BE2C (cell line): ENCODE data around the gene EIF2B1.
"Not testable (repeated sequence)": the region's sequence is repeated elsewhere in the genome, so short reads cannot be mapped to it uniquely, and the experiment has no call there.

Source experiments
- DNase-seq: peaks from one replicate; pipeline ENCODE4 v3.0.0-alpha.2; 2020
- H3K27me3 ChIP-seq: fragments of 250-450 bp; sonication (Bioruptor Pico); 2 replicates; pipeline ENCODE4 v1.5.1; 2020; ENCODE audit warnings: mild to moderate bottlenecking
- H3K36me3 ChIP-seq: fragments of 250-450 bp; sonication (Bioruptor Pico); 2 replicates; pipeline ENCODE4 v1.5.1; 2020; ENCODE audit warnings: mild to moderate bottlenecking
- H3K4me1 ChIP-seq: fragments of 250-450 bp; sonication (Bioruptor Pico); 2 replicates; pipeline ENCODE4 v1.5.1; 2020
- H3K4me3 ChIP-seq: 2 replicates; pipeline ENCODE4 v1.5.1; 2011; ENCODE audit warnings: low read depth, low read length
- H3K9me3 ChIP-seq: fragments of 250-450 bp; sonication (Bioruptor Pico); 2 replicates; pipeline ENCODE4 v1.5.1; 2020
- CTCF ChIP-seq: IDR thresholded peaks from 2 replicates; pipeline ENCODE4 v1.5.1; 2012; ENCODE audit warnings: mild to moderate bottlenecking, low read depth, low read length

EIF2B1 gene

GRCh38 chr12:123591702-123592481 is 41.6 kb downstream of the EIF2B1 start:
- Histone ChIP-seq H3K4me3 (no peak overlapping the region), H3K36me3 (peaks cover 88% of the 10 kb centered on the region)
- no peak for TF ChIP-seq CTCF

GRCh38 chr12:123580772-123581171 is 52.7 kb downstream of the EIF2B1 start:
- TF ChIP-seq CTCF: no peak
- Histone ChIP-seq H3K27me3 (no peaks in the 10 kb centered on the region), H3K4me1 (no peaks in the 10 kb centered on the region; the same call in 1 of the 2 replicates), H3K36me3 (no peaks in the 10 kb centered on the region), H3K4me3 (no peak overlapping the region), H3K9me3 (no peaks in the 10 kb centered on the region)
- no peak for DNase-seq

More at GRCh38 chr12:123591702-123592481, 41.6 kb downstream of the EIF2B1 start:
- no peaks in the 10 kb centered on the region for H3K27me3 ChIP-seq
- DNase-seq: no peak
- no peaks in the 10 kb centered on the region for H3K4me1 ChIP-seq
- H3K9me3 ChIP-seq: no peaks in the 10 kb centered on the region

GRCh38 chr12:123578829-123579228 is 54.7 kb downstream of the EIF2B1 start:
- not testable (repeated sequence) for DNase-seq, H3K27me3 ChIP-seq, H3K4me1 ChIP-seq, H3K4me3 ChIP-seq, H3K9me3 ChIP-seq, H3K36me3 ChIP-seq

- Histone ChIP-seq H3K4me1 (no peaks in the 10 kb centered on the region), H3K27me3 (no peaks in the 10 kb centered on the region), H3K9me3 (no peaks in the 10 kb centered on the region), H3K36me3 (no peaks in the 10 kb centered on the region), H3K4me3 (no peak overlapping the region)
- DNase-seq: no peak
- TF ChIP-seq CTCF: no peak
Measured at GRCh38 chr12:123578243-123578642, 55.2 kb downstream of the EIF2B1 start.

- no peak for DNase-seq
- Histone ChIP-seq H3K9me3 (no peaks in the 10 kb centered on the region), H3K36me3 (no peaks in the 10 kb centered on the region), H3K4me3 (no peak overlapping the region), H3K4me1 (no peaks in the 10 kb centered on the region), H3K27me3 (no peaks in the 10 kb centered on the region)
- no peak for TF ChIP-seq CTCF
Measured at GRCh38 chr12:123576611-123577010, 56.9 kb downstream of the EIF2B1 start.

GRCh38 chr12:123573870-123574269 is 59.6 kb downstream of the EIF2B1 start:
- Histone ChIP-seq H3K4me3 (no peak overlapping the region), H3K4me1 (no peaks in the 10 kb centered on the region), H3K9me3 (no peaks in the 10 kb centered on the region), H3K36me3 (no peaks in the 10 kb centered on the region), H3K27me3 (no peaks in the 10 kb centered on the region)
- no peak for TF ChIP-seq CTCF
- DNase-seq: no peak

GRCh38 chr12:123572391-123572790 is 61.1 kb downstream of the EIF2B1 start:
- H3K9me3 ChIP-seq: no peaks in the 10 kb centered on the region
- no peak for TF ChIP-seq CTCF
- no peaks in the 10 kb centered on the region for H3K36me3 ChIP-seq
- no peak for DNase-seq
- H3K27me3 ChIP-seq: no peaks in the 10 kb centered on the region
- no peak overlapping the region for H3K4me3 ChIP-seq
- H3K4me1 ChIP-seq: no peaks in the 10 kb centered on the region
